Neural cell (in vitro differentiated cells): ENCODE results near the gene GCK. TPM values are rescaled to one million over a fixed set of nuclear protein-coding genes. Genes with fewer than 3 reads are reported as not detected.
A peak's percentile ranks its signal among the peaks of the same experiment; 100 is the strongest.

ENCODE experiments used
- H2AFZ ChIP-seq: fragments of 200-600, 300-800 bp; sonication (generic), shearing (Covaris generic); 2 replicates; pipeline ENCODE4 v1.6.0; 2014; ENCODE audit warnings: low read depth, mild to moderate bottlenecking, antibody characterized with exemption, low read length, moderate library complexity
- H3F3A ChIP-seq: fragments of 200-600 bp; shearing (Covaris generic); 2 replicates; pipeline ENCODE4 v1.6.1; 2016; ENCODE audit warnings: mild to moderate bottlenecking, moderate library complexity, mixed read lengths, antibody characterized with exemption, low read length; ENCODE audit not compliant: insufficient read depth, poor library complexity, severe bottlenecking
- H3K27ac ChIP-seq: fragments of 200-600, 300-800 bp; sonication (generic), shearing (Covaris generic); 2 replicates; pipeline ENCODE4 v1.5.1; 2014; ENCODE audit warnings: mild to moderate bottlenecking, low read length, moderate library complexity
- H3K27me3 ChIP-seq: fragments of 300-800, 200-600 bp; sonication (generic), shearing (Covaris generic); 2 replicates; pipeline ENCODE4 v1.6.0; 2014; ENCODE audit warnings: mild to moderate bottlenecking, low read depth, low read length, moderate library complexity; ENCODE audit not compliant: insufficient read depth
- H3K36me3 ChIP-seq: fragments of 300-800, 200-600 bp; sonication (generic), shearing (Covaris generic); 2 replicates; pipeline ENCODE4 v1.5.1; 2014; ENCODE audit warnings: mild to moderate bottlenecking, antibody characterized with exemption, low read length, moderate library complexity; ENCODE audit not compliant: insufficient read depth
- H3K4me2 ChIP-seq: fragments of 300-800, 200-600 bp; sonication (generic), shearing (Covaris generic); 2 replicates; pipeline ENCODE4 v1.6.0; 2014; ENCODE audit warnings: mild to moderate bottlenecking, low read length
- H3K4me3 ChIP-seq: fragments of 300-800, 200-600 bp; sonication (generic), shearing (Covaris generic); 2 replicates; pipeline ENCODE4 v1.5.1; 2014; ENCODE audit warnings: mild to moderate bottlenecking, low read length, moderate library complexity
- H3K79me2 ChIP-seq: fragments of 200-600 bp; shearing (Covaris generic); replicated peaks from 2 replicates; pipeline ENCODE4 v1.6.0; 2014; ENCODE audit warnings: mild to moderate bottlenecking, low read length, moderate library complexity; ENCODE audit not compliant: insufficient read depth
- H3K9ac ChIP-seq: fragments of 300-800, 200-600 bp; sonication (generic), shearing (Covaris generic); 2 replicates; pipeline ENCODE4 v1.6.1; 2016; ENCODE audit warnings: mild to moderate bottlenecking, low read length, mixed read lengths
- H3K9me2 ChIP-seq: fragments of 200-600 bp; shearing (Covaris generic); 2 replicates; pipeline ENCODE4 v1.6.1; 2016; ENCODE audit warnings: mild to moderate bottlenecking, low read length, mixed read lengths; ENCODE audit not compliant: insufficient read depth
- H3K9me3 ChIP-seq: fragments of 200-600, 300-800 bp; sonication (generic), shearing (Covaris generic); 2 replicates; pipeline ENCODE4 v1.6.1; 2016; ENCODE audit warnings: mild to moderate bottlenecking, mixed run types, low read length, moderate library complexity, mixed read lengths
- H4K20me1 ChIP-seq: fragments of 200-600 bp; shearing (Covaris generic); 2 replicates; pipeline ENCODE4 v1.6.1; 2016; ENCODE audit warnings: mild to moderate bottlenecking, mixed run types; ENCODE audit not compliant: insufficient read depth
- CTCF ChIP-seq: fragments of 450-650 bp; IDR thresholded peaks from 2 replicates; pipeline ENCODE4 v1.5.1; 2014; ENCODE audit warnings: antibody characterized with exemption, mild to moderate bottlenecking, moderate library complexity; ENCODE audit not compliant: poor library complexity, severe bottlenecking
- EP300 ChIP-seq: fragments of 450-650 bp; conservative IDR thresholded peaks from 2 replicates; pipeline ENCODE4 v1.6.1; 2014; ENCODE audit warnings: antibody characterized with exemption, mild to moderate bottlenecking, moderate library complexity; ENCODE audit not compliant: poor library complexity, severe bottlenecking
- EZH2 ChIP-seq: fragments of 200-600, 300-800 bp; shearing (Covaris generic), sonication (generic); IDR thresholded peaks from 2 replicates; pipeline ENCODE4 v1.6.1; 2014; ENCODE audit warnings: antibody characterized with exemption, low read length, borderline replicate concordance, mild to moderate bottlenecking; ENCODE audit not compliant: insufficient read depth, poor library complexity, severe bottlenecking
- MXI1 ChIP-seq: fragments of 450-650 bp; conservative IDR thresholded peaks from 2 replicates; pipeline ENCODE4 v1.6.1; 2014; ENCODE audit warnings: antibody characterized with exemption, mild to moderate bottlenecking; ENCODE audit not compliant: poor library complexity, severe bottlenecking
- POLR2AphosphoS5 ChIP-seq: IDR thresholded peaks from 2 replicates; pipeline ENCODE4 v1.6.1; 2012
- RAD21 ChIP-seq: fragments of 450-650 bp; conservative IDR thresholded peaks from 2 replicates; pipeline ENCODE4 v1.6.1; 2014; ENCODE audit warnings: antibody characterized with exemption, mild to moderate bottlenecking, moderate library complexity
- REST ChIP-seq: IDR thresholded peaks from 2 replicates; pipeline ENCODE4 v1.6.1; 2012; ENCODE audit warnings: borderline replicate concordance
- SMC3 ChIP-seq: fragments of 450-650 bp; conservative IDR thresholded peaks from 2 replicates; pipeline ENCODE4 v1.6.1; 2014; ENCODE audit warnings: antibody characterized with exemption, mild to moderate bottlenecking, moderate library complexity; ENCODE audit not compliant: poor library complexity
- TAF1 ChIP-seq: IDR thresholded peaks from 2 replicates; pipeline ENCODE4 v1.6.1; 2012; ENCODE audit warnings: low read depth
- polyA plus RNA-seq: library from polyadenylated mRNA; depleted of rRNA; stranded (reverse); fragments of >200 nt; gene quantifications from 2 replicates; pipeline ENCODE4 v1.2.3, GENCODE V29; 2014

Gene GCK
- polyA plus RNA-seq, 1 donor from 2014 or later: 7.4 TPM

GRCh38 chr7:44144968-44145478, 44.2 kb downstream of the GCK start:
- TF ChIP-seq REST (no peak), TAF1 (no peak), POLR2AphosphoS5 (no peak), SMC3 (no peak), MXI1 (no peak), RAD21 (no peak), CTCF (no peak), EZH2 (no peak)
- Histone ChIP-seq H3K4me2 (no peak overlapping the region), H3K27ac (no peak overlapping the region)

GRCh38 chr7:44144426-44144967, 44.7 kb downstream of the GCK start:
- H3K27ac ChIP-seq: no peak overlapping the region
- no peaks in the 10 kb centered on the region for H3K79me2 ChIP-seq
- no peak overlapping the region for H3K4me2 ChIP-seq
- H4K20me1 ChIP-seq: no peaks in the 10 kb centered on the region
- no peaks in the 10 kb centered on the region for H3K9me2 ChIP-seq
- peaks cover 7% of the 10 kb centered on the region for H3K27me3 ChIP-seq
- H3K4me3 ChIP-seq: no peak overlapping the region
- no peak overlapping the region for H2AFZ ChIP-seq
- no peaks in the 10 kb centered on the region for H3K9me3 ChIP-seq
- TF ChIP-seq RAD21: no peak
- no peak for TF ChIP-seq SMC3
- no peak for TF ChIP-seq MXI1
- TF ChIP-seq EP300: no peak
- no peak for TF ChIP-seq TAF1
- TF ChIP-seq POLR2AphosphoS5: no peak
- no peak for TF ChIP-seq REST
- TF ChIP-seq EZH2: no peak
- TF ChIP-seq CTCF: no peak
- H3K36me3 ChIP-seq: no peaks in the 10 kb centered on the region
- no peak overlapping the region for H3K9ac ChIP-seq
- no peaks in the 10 kb centered on the region for H3F3A ChIP-seq

More at GRCh38 chr7:44144968-44145478, 44.2 kb downstream of the GCK start:
- H3K27me3 ChIP-seq: peaks cover 7% of the 10 kb centered on the region
- no peak overlapping the region for H3K9ac ChIP-seq
- no peaks in the 10 kb centered on the region for H4K20me1 ChIP-seq
- peak overlapping the region; percentile 31 for H3K4me3 ChIP-seq
- H3F3A ChIP-seq: no peaks in the 10 kb centered on the region
- H2AFZ ChIP-seq: no peak overlapping the region
- H3K36me3 ChIP-seq: no peaks in the 10 kb centered on the region
- H3K9me3 ChIP-seq: no peaks in the 10 kb centered on the region
- H3K79me2 ChIP-seq: no peaks in the 10 kb centered on the region
- no peaks in the 10 kb centered on the region for H3K9me2 ChIP-seq
